Loucy (cell line): Measurements from ENCODE around the gene RPN2.

Source experiments
- EZH2phosphoT487 ChIP-seq: fragments of 200-600 bp; IDR thresholded peaks from 2 replicates; pipeline ENCODE4 v1.6.1; 2018; ENCODE audit warnings: antibody characterized with exemption, mild to moderate bottlenecking, moderate library complexity, borderline replicate concordance
- TF ChIP-seq, protein P1 (sequence below): fragments of 200-600 bp; sonication (generic); conservative IDR thresholded peaks from 2 replicates; pipeline ENCODE4 v1.5.1; 2014; ENCODE audit warnings: mild to moderate bottlenecking, antibody characterized with exemption, low read length

DNA sequence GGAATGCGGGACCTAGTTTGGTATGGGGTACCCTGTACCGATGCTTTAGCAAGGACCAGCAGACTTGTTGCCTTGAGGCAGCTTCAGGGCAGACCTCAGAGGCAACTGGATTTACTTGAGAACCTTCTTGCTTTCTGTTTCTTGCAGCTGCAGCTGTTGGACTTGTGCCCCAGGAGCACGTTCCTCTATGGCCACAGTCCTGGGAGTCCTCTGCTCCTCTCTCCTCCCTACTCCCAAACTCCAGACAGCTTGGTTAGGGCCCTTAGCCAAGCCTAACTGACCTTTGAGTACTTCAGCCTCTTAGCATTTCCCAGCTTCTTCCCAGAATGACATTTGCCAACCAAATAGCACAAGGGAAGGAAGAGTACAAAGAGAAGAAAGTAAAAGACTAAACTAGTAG, 47.8 kb downstream of the RPN2 start:
- TF ChIP-seq, protein P1, sequence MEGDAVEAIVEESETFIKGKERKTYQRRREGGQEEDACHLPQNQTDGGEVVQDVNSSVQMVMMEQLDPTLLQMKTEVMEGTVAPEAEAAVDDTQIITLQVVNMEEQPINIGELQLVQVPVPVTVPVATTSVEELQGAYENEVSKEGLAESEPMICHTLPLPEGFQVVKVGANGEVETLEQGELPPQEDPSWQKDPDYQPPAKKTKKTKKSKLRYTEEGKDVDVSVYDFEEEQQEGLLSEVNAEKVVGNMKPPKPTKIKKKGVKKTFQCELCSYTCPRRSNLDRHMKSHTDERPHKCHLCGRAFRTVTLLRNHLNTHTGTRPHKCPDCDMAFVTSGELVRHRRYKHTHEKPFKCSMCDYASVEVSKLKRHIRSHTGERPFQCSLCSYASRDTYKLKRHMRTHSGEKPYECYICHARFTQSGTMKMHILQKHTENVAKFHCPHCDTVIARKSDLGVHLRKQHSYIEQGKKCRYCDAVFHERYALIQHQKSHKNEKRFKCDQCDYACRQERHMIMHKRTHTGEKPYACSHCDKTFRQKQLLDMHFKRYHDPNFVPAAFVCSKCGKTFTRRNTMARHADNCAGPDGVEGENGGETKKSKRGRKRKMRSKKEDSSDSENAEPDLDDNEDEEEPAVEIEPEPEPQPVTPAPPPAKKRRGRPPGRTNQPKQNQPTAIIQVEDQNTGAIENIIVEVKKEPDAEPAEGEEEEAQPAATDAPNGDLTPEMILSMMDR = no peak
- TF ChIP-seq EZH2phosphoT487 = no peak
